Left ventricle myocardium inferior (tissue), 1 donor: ENCODE measurements around the gene PAX5. TPM values are rescaled to one million over a fixed set of nuclear protein-coding genes. Genes with fewer than 3 reads are reported as not detected.

ENCODE experiments used
- DNase-seq: peaks from one replicate; pipeline ENCODE4 v3.0.0-alpha.2; 2020
- H3K27ac ChIP-seq: fragments of 200-600 bp; replicated peaks from 2 replicates; pipeline ENCODE4 v1.8.0; 2021
- H3K27me3 ChIP-seq: fragments of 200-600 bp; 2 replicates; pipeline ENCODE4 v1.8.0; 2021; ENCODE audit warnings: low read depth
- H3K36me3 ChIP-seq: fragments of 200-600 bp; 2 replicates; pipeline ENCODE4 v1.8.0; 2021
- H3K4me1 ChIP-seq: fragments of 200-600 bp; 2 replicates; pipeline ENCODE4 v1.8.0; 2021
- H3K4me3 ChIP-seq: fragments of 200-600 bp; 2 replicates; pipeline ENCODE4 v1.8.0; 2021; ENCODE audit warnings: mild to moderate bottlenecking, moderate library complexity
- H3K9me3 ChIP-seq: fragments of 200-600 bp; replicated peaks from 2 replicates; pipeline ENCODE4 v1.8.0; 2021
- CTCF ChIP-seq: fragments of 200-600 bp; IDR thresholded peaks from 2 replicates; pipeline ENCODE4 v1.8.0; 2021; ENCODE audit warnings: antibody characterized with exemption, mild to moderate bottlenecking, borderline replicate concordance
- intact Hi-C: fragments of 100-400 bp; cut with micrococcal nuclease; formaldehyde crosslinking; loops from one replicate; pipeline ENCODE4 v1.11.0; 2022
- total RNA-seq: library from RNA; stranded (reverse); fragmentation: NEBNext Ultra II Directional; extraction: Animal tissue kit (Norgen Biotek cat#: 25700); gene quantifications from one replicate; pipeline ENCODE4 v1.2.1, GENCODE V29; 2021
- donor health status: DM: no; HTN: yes; CAD: no; lungs with severe emphysema.

The PAX5 gene
- total RNA-seq, 1 donor from 2014 or later: not detected

DNA sequence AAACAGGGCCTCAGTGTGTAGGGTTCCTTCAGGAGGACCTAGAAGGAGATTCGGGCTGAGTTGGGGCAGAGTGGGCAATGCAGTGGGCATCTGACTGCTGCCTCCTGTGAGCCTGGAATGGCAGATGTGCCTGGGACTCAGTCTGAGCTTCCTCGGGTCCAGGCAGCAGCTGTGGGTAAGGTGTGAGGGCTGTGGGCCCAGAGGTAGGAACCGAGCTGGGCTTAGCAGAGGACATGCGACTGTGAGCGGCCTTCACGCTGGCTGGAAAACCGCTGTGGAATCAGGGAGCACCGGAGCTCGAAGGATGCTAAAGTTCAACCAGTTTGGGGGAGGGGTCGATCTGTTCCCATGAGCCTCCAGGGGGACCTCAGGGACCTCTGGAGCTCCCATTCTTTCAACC, 137.0 kb downstream of the PAX5 start:
- Histone ChIP-seq H3K36me3 (no peaks in the 10 kb centered on the region), H3K27me3 (peaks cover 97% of the 10 kb centered on the region), H3K9me3 (no peaks in the 10 kb centered on the region), H3K4me1 (no peaks in the 10 kb centered on the region), H3K27ac (no peak overlapping the region), H3K4me3 (no peak overlapping the region)
- no peak for DNase-seq
- no peak for TF ChIP-seq CTCF
- intact Hi-C loops: no loop called here

DNA sequence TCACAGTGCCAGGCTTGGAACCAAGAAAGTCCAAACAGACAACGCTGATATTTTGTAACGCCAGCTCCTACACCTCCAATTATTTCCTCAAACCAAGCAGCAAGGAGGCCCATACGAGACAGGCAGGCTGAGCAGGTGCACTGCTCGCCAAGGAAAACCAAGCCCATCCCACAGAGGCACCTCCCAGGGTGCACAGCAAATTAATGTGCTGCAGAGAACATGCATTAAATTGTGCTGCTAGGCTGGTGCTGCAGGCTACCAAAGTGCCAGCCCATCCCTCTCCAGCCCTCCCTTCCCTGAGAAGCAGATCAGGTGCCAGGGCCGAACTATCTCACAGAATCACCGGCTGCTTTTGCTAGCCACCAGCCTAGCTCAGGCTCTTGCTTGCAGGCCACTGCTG, 137.8 kb downstream of the PAX5 start:
- Histone ChIP-seq H3K27me3 (peaks cover 100% of the 10 kb centered on the region), H3K4me3 (no peak overlapping the region), H3K4me1 (no peaks in the 10 kb centered on the region), H3K9me3 (no peaks in the 10 kb centered on the region), H3K36me3 (no peaks in the 10 kb centered on the region), H3K27ac (no peak overlapping the region)
- DNase-seq: no peak
- no peak for TF ChIP-seq CTCF
- intact Hi-C loops: no loop called here

DNA sequence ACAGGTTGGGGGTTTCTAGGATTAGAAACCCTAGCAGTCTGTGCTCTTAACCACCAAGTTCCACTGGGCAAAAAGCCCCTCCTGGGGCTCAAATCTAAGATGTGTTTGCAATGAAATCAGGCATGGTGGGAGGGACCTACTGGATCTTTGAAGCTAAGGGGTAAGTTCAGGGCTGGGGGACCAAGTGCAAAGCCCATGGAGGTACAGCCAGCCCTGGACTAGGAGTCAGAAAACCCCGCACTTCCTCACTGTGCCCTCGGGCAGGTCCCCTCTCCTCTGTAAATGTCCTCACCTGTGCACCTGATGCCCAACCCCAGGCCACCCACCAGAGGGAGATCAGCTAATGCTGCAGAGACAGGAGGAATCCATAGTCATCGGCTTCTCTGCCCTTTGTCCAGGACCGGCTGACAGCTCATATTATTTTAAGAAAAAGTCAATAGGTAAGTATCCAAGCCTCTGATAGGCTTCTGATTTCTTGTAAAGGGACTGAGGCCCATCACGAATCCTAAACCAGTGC, 138.3 kb downstream of the PAX5 start:
- H3K4me1 ChIP-seq: no peaks in the 10 kb centered on the region
- H3K36me3 ChIP-seq: no peaks in the 10 kb centered on the region
- no peak overlapping the region for H3K27ac ChIP-seq
- no peak for DNase-seq
- intact Hi-C loops: no loop called here
- no peak for TF ChIP-seq CTCF
- H3K27me3 ChIP-seq: peaks cover 100% of the 10 kb centered on the region
- no peak overlapping the region for H3K4me3 ChIP-seq
- H3K9me3 ChIP-seq: no peaks in the 10 kb centered on the region

GRCh38 chr9:36894695-36895310, 139.3 kb downstream of the PAX5 start:
- peaks cover 100% of the 10 kb centered on the region for H3K27me3 ChIP-seq
- no peak for TF ChIP-seq CTCF

DNA sequence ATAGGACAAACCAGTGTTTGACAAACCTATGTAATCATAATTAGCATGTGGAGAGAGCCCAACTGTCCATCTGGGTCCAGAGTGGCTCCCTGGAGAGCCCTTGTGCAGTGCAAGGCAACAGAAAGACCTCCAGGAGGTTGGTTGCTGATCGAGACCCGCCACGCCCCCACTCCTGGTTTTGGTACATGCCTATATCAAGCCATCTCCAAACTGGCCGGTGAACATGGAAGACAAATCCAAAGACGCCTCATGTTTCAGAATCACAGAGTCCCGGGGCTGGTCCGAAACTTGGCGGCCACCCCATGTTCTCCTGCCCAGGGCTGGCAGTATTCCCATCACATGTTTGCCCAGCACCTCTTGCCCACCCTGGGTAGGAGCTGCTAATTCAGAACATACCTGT, 140.2 kb downstream of the PAX5 start:
- intact Hi-C loops: no loop called here
- no peak overlapping the region for H3K4me3 ChIP-seq
- H3K36me3 ChIP-seq: no peaks in the 10 kb centered on the region
- H3K27me3 ChIP-seq: peaks cover 100% of the 10 kb centered on the region
- TF ChIP-seq CTCF: no peak
- H3K9me3 ChIP-seq: no peaks in the 10 kb centered on the region
- H3K4me1 ChIP-seq: no peaks in the 10 kb centered on the region
- DNase-seq: no peak
- H3K27ac ChIP-seq: no peak overlapping the region

More at GRCh38 chr9:36894695-36895310, 139.3 kb downstream of the PAX5 start:
- no peaks in the 10 kb centered on the region for H3K4me1 ChIP-seq
- intact Hi-C loops: no loop called here
- H3K36me3 ChIP-seq: no peaks in the 10 kb centered on the region
- no peak for DNase-seq
- H3K4me3 ChIP-seq: no peak overlapping the region
- H3K27ac ChIP-seq: no peak overlapping the region
- no peaks in the 10 kb centered on the region for H3K9me3 ChIP-seq
